ENCODE results near the gene C2orf42. TPM values are rescaled to one million over a fixed set of nuclear protein-coding genes. Genes with fewer than 3 reads are reported as not detected.

The C2orf42 gene
- 6.8 to 13.1 TPM (median 10.2 TPM) in 3 replicates for total RNA-seq (2021)
- Bru-seq, nascent RNA: percentile 54 among the genes with signal in this experiment
- long read RNA-seq, experiment 1, transcript C2orf42-201 (10 exons, 2,581 nt): major isoform, 11 of 26 reads
- long read RNA-seq, experiment 1, partial matches to known transcripts: 2 of 26 reads
- long read RNA-seq, experiment 1, other reads (novel, unspliced or antisense): 12 of 26 reads
- long read RNA-seq, experiment 2, partial matches to known transcripts: 2 of 6 reads
- long read RNA-seq, experiment 2, other reads (novel, unspliced or antisense): 1 of 6 reads
- long read RNA-seq, experiment 3, partial matches to known transcripts: 0 of 6 reads
- long read RNA-seq, experiment 3, other reads (novel, unspliced or antisense): 5 of 6 reads

- ATAC-seq: peak; percentile 90
- CTCF ChIA-PET: interaction anchor here (0.7 to 1.8 kb wide), 10 partner anchors 11 to 466 kb away, joined by 3 to 12 read pairs (median 4); partner anchors contain the start of genes MXD1, PCYOX1 and SNRPG
- peak; percentile 88 for DNase-seq (ENCODE audit: low spot score)
- POLR2A ChIA-PET: interaction anchor here (0.5 to 1.6 kb wide), 8 partner anchors 12 to 276 kb away, joined by 3 to 13 read pairs (median 4); partner anchors contain the start of genes MXD1 and PCYOX1
- Mint-ChIP-seq H3K27me3 (ENCODE audit: low read depth) (no peaks in the 10 kb centered on the region; the same call in 1 of the 2 replicates), H3K9me3 (no peaks in the 10 kb centered on the region), H3K4me3 (peak within 1 kb of the TSS; percentile 85), H3K27ac (peak within 1 kb of the TSS; percentile 97), H3K36me3 (no peaks in the 10 kb centered on the region), H3K4me1 (peaks cover 14% of the 10 kb centered on the region)
- TF ChIP-seq NR1H2 (CRISPR knock-in tag; IDR thresholded peaks at IDR 0.05): no peak
- TF ChIP-seq ESRRA (CRISPR knock-in tag; IDR thresholded peaks at IDR 0.05; ENCODE audit: borderline replicate concordance): peak; percentile 37; the same call in 1 of the 2 replicates
- 0 out of 2 replicates have a peak, but pooled peaks have one; percentile 31 for TF ChIP-seq NFE2L1 (CRISPR knock-in tag; IDR thresholded peaks at IDR 0.05)
- TF ChIP-seq ATF6 (CRISPR knock-in tag; IDR thresholded peaks at IDR 0.05): no peak
- TF ChIP-seq ZNF532 (CRISPR knock-in tag; IDR thresholded peaks at IDR 0.05; ENCODE audit: borderline replicate concordance): no peak
- no peak for TF ChIP-seq ZNF396 (CRISPR knock-in tag; IDR thresholded peaks at IDR 0.05; ENCODE audit: borderline replicate concordance)
- TF ChIP-seq FOXP1 (CRISPR knock-in tag; IDR thresholded peaks at IDR 0.05; ENCODE audit: borderline replicate concordance): peak; percentile 90
- no peak for TF ChIP-seq SMAD4 (CRISPR knock-in tag; IDR thresholded peaks at IDR 0.05)
- TF ChIP-seq HMGXB4 (CRISPR knock-in tag; IDR thresholded peaks at IDR 0.05): peak; percentile 50; the same call in 1 of the 2 replicates
- no peak for TF ChIP-seq ELF4 (CRISPR knock-in tag; IDR thresholded peaks at IDR 0.05; ENCODE audit: low read depth)
- TF ChIP-seq KAT7 (CRISPR knock-in tag; IDR thresholded peaks at IDR 0.05; ENCODE audit: borderline replicate concordance): no peak
- TF ChIP-seq SP1 (CRISPR knock-in tag; conservative IDR thresholded peaks at IDR 0.05): peak; percentile 79
- peak; percentile 11; the same call in 1 of the 2 replicates for TF ChIP-seq ZBTB21 (CRISPR knock-in tag; IDR thresholded peaks at IDR 0.05; ENCODE audit: borderline replicate concordance)
- TF ChIP-seq NFYB (CRISPR knock-in tag; conservative IDR thresholded peaks at IDR 0.05; ENCODE audit: low read depth): peak; percentile 97
- TF ChIP-seq USF1 (CRISPR knock-in tag; IDR thresholded peaks at IDR 0.05): peak; percentile 95
- peak; percentile 91 for TF ChIP-seq GABPB1 (CRISPR knock-in tag; IDR thresholded peaks at IDR 0.05)
- TF ChIP-seq FOXK1 (CRISPR knock-in tag; IDR thresholded peaks at IDR 0.05): peak; percentile 75
- no peak for TF ChIP-seq FOXJ3 (CRISPR knock-in tag; IDR thresholded peaks at IDR 0.05; ENCODE audit: borderline replicate concordance)
- TF ChIP-seq ZNF281 (CRISPR knock-in tag; IDR thresholded peaks at IDR 0.05): no peak
Observed at GRCh38 chr2:70190418-70191243, at the start of gene C2orf42. Gene C2orf42, minus strand, starts transcription at chr2:70191019. Its CDS starts 9,034 bp downstream, at chr2:70181985.
